IMR-90 (cell line): ENCODE data around the gene ANKFY1. TPM values are rescaled to one million over a fixed set of nuclear protein-coding genes. Genes with fewer than 3 reads are reported as not detected.

Experiments
- ATAC-seq: fragments of 200-7000 bp; cut with Tn5 transposase; 2 replicates; pipeline ENCODE4 v1.9.1; 2020; ENCODE audit warnings: low read depth, mild to moderate bottlenecking, moderate library complexity
- BruUV-seq: library from RNA; stranded (reverse); fragments of 400-500 nt; replicated peaks from 2 replicates; lab custom pipeline; 2021; lab: Mats Ljungman, UMichigan
- CTCF ChIA-PET: fragments of 300-600 bp; formaldehyde crosslinking; extraction: SDS; loops from one replicate; lab custom pipeline; 2021; ENCODE audit warnings: antibody characterized with exemption; lab: Yijun Ruan, JAX
- POLR2A ChIA-PET: fragments of 300-600 bp; sonication (Branson Sonifier 250); formaldehyde crosslinking; loops from one replicate; lab custom pipeline; 2022; ENCODE audit warnings: antibody characterized with exemption; ENCODE audit not compliant: unreplicated experiment; lab: Charles Lee
- DNase-seq: peaks from one replicate; pipeline ENCODE4 v3.0.0; 2013
- H2AFZ ChIP-seq: replicated peaks from 2 replicates; pipeline ENCODE3; 2013; ENCODE audit warnings: low read length, mild to moderate bottlenecking; ENCODE audit not compliant: poor library complexity
- H2AK5ac ChIP-seq: 2 replicates; pipeline ENCODE4 v1.6.1; 2013; ENCODE audit warnings: low read depth, low read length, inconsistent platforms
- H2AK9ac ChIP-seq: replicated peaks from 2 replicates; pipeline ENCODE3; 2013; ENCODE audit warnings: mild to moderate bottlenecking, low read depth, low read length, moderate library complexity; ENCODE audit not compliant: poor library complexity
- H2BK120ac ChIP-seq: 2 replicates; pipeline ENCODE4 v1.6.1; 2013; ENCODE audit warnings: low read depth, low read length, inconsistent platforms
- H2BK15ac ChIP-seq: 3 replicates; pipeline ENCODE4 v1.6.1; 2013; ENCODE audit warnings: low read depth, low read length, inconsistent platforms
- H2BK20ac ChIP-seq: 2 replicates; pipeline ENCODE4 v1.6.1; 2013; ENCODE audit warnings: low read depth, mild to moderate bottlenecking, inconsistent platforms, low read length, moderate library complexity
- H2BK5ac ChIP-seq: 2 replicates; pipeline ENCODE4 v1.6.1; 2013; ENCODE audit warnings: mild to moderate bottlenecking, low read depth, low read length, inconsistent platforms; ENCODE audit not compliant: poor library complexity, severe bottlenecking
- H3K14ac ChIP-seq: replicated peaks from 2 replicates; pipeline ENCODE4 v1.6.1; 2013; ENCODE audit warnings: low read depth, low read length, inconsistent platforms
- H3K18ac ChIP-seq: 2 replicates; pipeline ENCODE4 v1.6.1; 2013; ENCODE audit warnings: low read depth, low read length, control low read depth
- H3K23ac ChIP-seq: 2 replicates; pipeline ENCODE4 v1.6.1; 2013; ENCODE audit warnings: low read depth, low read length, inconsistent platforms
- H3K27ac ChIP-seq: 2 replicates; pipeline ENCODE4 v1.5.1; 2013; ENCODE audit warnings: mild to moderate bottlenecking, control low read depth, low read length; ENCODE audit not compliant: insufficient read depth
- H3K27me3 ChIP-seq: 2 replicates; pipeline ENCODE4 v1.6.1; 2013; ENCODE audit warnings: low read length; ENCODE audit not compliant: control insufficient read depth, insufficient read depth
- H3K36me3 ChIP-seq: 2 replicates; pipeline ENCODE4 v1.6.1; 2013; ENCODE audit warnings: low read length, mixed read lengths; ENCODE audit not compliant: control insufficient read depth, insufficient read depth
- H3K4ac ChIP-seq: 2 replicates; pipeline ENCODE4 v1.6.1; 2013; ENCODE audit warnings: low read depth, low read length, inconsistent platforms
- H3K4me1 ChIP-seq: 2 replicates; pipeline ENCODE4 v1.6.1; 2013; ENCODE audit warnings: low read length, mixed read lengths; ENCODE audit not compliant: control insufficient read depth, insufficient read depth
- H3K4me2 ChIP-seq: 2 replicates; pipeline ENCODE4 v1.6.1; 2013; ENCODE audit warnings: low read depth, mild to moderate bottlenecking, control low read depth, low read length, moderate library complexity
- H3K4me3 ChIP-seq: 2 replicates; pipeline ENCODE4 v1.5.1; 2013; ENCODE audit warnings: low read depth, mild to moderate bottlenecking, control low read depth, low read length, moderate library complexity; ENCODE audit not compliant: insufficient read depth
- H3K56ac ChIP-seq: 2 replicates; pipeline ENCODE4 v1.6.1; 2013; ENCODE audit warnings: low read length, inconsistent platforms; ENCODE audit not compliant: insufficient read depth; ENCODE audit errors: extremely low read depth
- H3K79me1 ChIP-seq, 2 experiments: 2 replicates each; pipeline ENCODE4 v1.6.1; 2013; ENCODE audit warnings: low read length in 2 of 2, inconsistent platforms in 1 of 2, low read depth in 1 of 2
- H3K9ac ChIP-seq: 2 replicates; pipeline ENCODE4 v1.6.1; 2013; ENCODE audit warnings: low read depth, low read length, control low read depth
- H3K9me1 ChIP-seq: 2 replicates; pipeline ENCODE4 v1.6.1; 2013; ENCODE audit warnings: low read length, inconsistent platforms; ENCODE audit not compliant: insufficient read depth
- H3K9me3 ChIP-seq: 2 replicates; pipeline ENCODE4 v1.6.1; 2013; ENCODE audit warnings: low read length; ENCODE audit not compliant: control insufficient read depth, insufficient read depth
- H4K20me1 ChIP-seq: 2 replicates; pipeline ENCODE4 v1.6.1; 2013; ENCODE audit warnings: low read length, inconsistent platforms; ENCODE audit not compliant: insufficient read depth
- H4K5ac ChIP-seq: 2 replicates; pipeline ENCODE4 v1.6.1; 2013; ENCODE audit warnings: mild to moderate bottlenecking, low read depth, low read length, control low read depth
- H4K8ac ChIP-seq, 2 experiments: 2 replicates each; pipeline ENCODE4 v1.6.1; 2013; ENCODE audit warnings: low read depth in 2 of 2, low read length in 2 of 2, control low read depth in 1 of 2, inconsistent platforms in 1 of 2
- H4K91ac ChIP-seq: 2 replicates; pipeline ENCODE4 v1.6.1; 2013; ENCODE audit warnings: low read depth, low read length, inconsistent platforms; ENCODE audit not compliant: insufficient read depth
- BHLHE40 ChIP-seq: fragments of 150-350 bp; IDR thresholded peaks from 2 replicates; pipeline ENCODE4 v1.6.1; 2016; ENCODE audit warnings: mild to moderate bottlenecking, low read depth, low read length
- CHD1 ChIP-seq: IDR thresholded peaks from 2 replicates; pipeline ENCODE4 v1.6.1; 2012; ENCODE audit warnings: low read depth, low read length, improper control_type of control experiment
- MAFK ChIP-seq: IDR thresholded peaks from 2 replicates; pipeline ENCODE4 v1.6.1; 2012; ENCODE audit warnings: low read depth, low read length, improper control_type of control experiment
- MAZ ChIP-seq: IDR thresholded peaks from 2 replicates; pipeline ENCODE4 v1.6.1; 2012; ENCODE audit warnings: low read depth, mild to moderate bottlenecking, low read length, improper control_type of control experiment, moderate library complexity, borderline replicate concordance
- MXI1 ChIP-seq: IDR thresholded peaks from 2 replicates; pipeline ENCODE4 v1.6.1; 2012; ENCODE audit warnings: low read depth, mild to moderate bottlenecking, low read length, moderate library complexity, borderline replicate concordance
- POLR2A ChIP-seq: IDR thresholded peaks from 2 replicates; pipeline ENCODE4 v1.6.1; 2012; ENCODE audit warnings: mild to moderate bottlenecking, low read depth, low read length
- RAD21 ChIP-seq: IDR thresholded peaks from 2 replicates; pipeline ENCODE4 v1.6.1; 2012; ENCODE audit warnings: low read length, improper control_type of control experiment
- RCOR1 ChIP-seq: IDR thresholded peaks from 2 replicates; pipeline ENCODE4 v1.6.1; 2012; ENCODE audit warnings: mild to moderate bottlenecking, low read length, improper control_type of control experiment; ENCODE audit not compliant: insufficient replicate concordance
- RFX5 ChIP-seq: IDR thresholded peaks from 2 replicates; pipeline ENCODE4 v1.8.0; 2012; ENCODE audit warnings: low read depth, mild to moderate bottlenecking, low read length, moderate library complexity
- SMC3 ChIP-seq: fragments of 150-350 bp; IDR thresholded peaks from 2 replicates; pipeline ENCODE4 v1.6.1; 2016; ENCODE audit warnings: low read depth, mild to moderate bottlenecking, antibody characterized with exemption, low read length, moderate library complexity
- WGBS, 2 experiments: methylation state at CpG; one replicate each; pipeline versions ENCODE4 v1.1.5 to v1.1.7; 2013; ENCODE audit warnings: missing lambda C conversion rate in 2 of 2; ENCODE audit not compliant: insufficient read length in 1 of 2; ENCODE audit errors: extremely low coverage in 2 of 2; 5-methylcytosine and 5-hydroxymethylcytosine counted together
- dilution Hi-C: fragments of 300-500 bp; cut with HindIII; formaldehyde crosslinking; loops from one replicate; pipeline ENCODE4 v1.14.3; 2018; ENCODE audit warnings: low sequenced_read_pairs; ENCODE audit not compliant: unreplicated experiment
- in situ Hi-C: fragments of 300-500 bp; cut with MboI; formaldehyde crosslinking; loops from 3 replicates; pipeline ENCODE4 v1.14.3; 2019; ENCODE audit warnings: low sequenced_read_pairs, inconsistent platforms, mixed read lengths
- intact Hi-C: fragments of 100-400 bp; cut with micrococcal nuclease; formaldehyde crosslinking; loops from 2 replicates; pipeline ENCODE4 v1.10.0; 2022
- polyA plus RNA-seq, 3 experiments: library from polyadenylated mRNA; depleted of rRNA; stranded (reverse); fragments of >200 nt; gene quantifications; 2 replicates each; pipeline ENCODE4 v1.2.3, GENCODE V29; 2012; ENCODE audit warnings: low replicate concordance in 1 of 3
- total RNA-seq: library from RNA; depleted of rRNA; stranded (reverse); fragments of >200 nt; gene quantifications from 2 replicates; pipeline ENCODE4 v1.2.3, GENCODE V29; 2012
- TF ChIP-seq, protein P1 (sequence below): fragments of 150-350 bp; IDR thresholded peaks from 2 replicates; pipeline ENCODE4 v1.6.1; 2016; ENCODE audit warnings: low read depth, mild to moderate bottlenecking, low read length, moderate library complexity, borderline replicate concordance
- TF ChIP-seq, protein P2 (sequence below): conservative IDR thresholded peaks from 2 replicates; pipeline ENCODE4 v1.5.1; 2012; ENCODE audit warnings: mild to moderate bottlenecking, low read depth, low read length, improper control_type of control experiment

The ANKFY1 gene
- total and polyA plus RNA-seq, 2 of the 4 experiments (the other 2 are of a cell fraction) = 32.3 to 48.9 TPM

DNA sequence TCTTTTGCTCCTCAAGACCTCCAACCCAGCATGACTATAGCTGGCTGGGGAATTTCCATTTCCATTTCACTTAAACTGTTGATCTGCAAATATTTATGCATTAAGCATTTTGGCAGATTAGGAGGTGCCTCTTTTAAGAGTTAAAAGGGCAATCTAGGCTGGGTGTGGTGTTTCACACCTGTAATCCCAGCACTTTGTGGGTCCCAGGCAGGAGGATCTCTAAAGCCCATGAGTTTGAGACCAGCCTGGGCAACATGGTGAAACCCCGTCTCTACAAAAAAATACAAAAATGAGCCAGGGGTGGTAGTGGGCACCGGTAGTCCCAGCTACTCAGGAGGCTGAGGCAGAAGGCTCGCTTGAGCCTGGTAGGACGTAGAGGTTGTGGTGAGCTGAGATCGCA is 17.1 kb downstream of the ANKFY1 start:
- Histone ChIP-seq H4K5ac (no peak overlapping the region), H3K27me3 (no peaks in the 10 kb centered on the region), H3K4me3 (no peak overlapping the region), H3K14ac (no peak overlapping the region), H2BK5ac (no peak overlapping the region), H3K56ac (no peak overlapping the region), H2BK15ac (no peak overlapping the region), H2AK5ac (no peak overlapping the region), H4K91ac (no peak overlapping the region), H2BK20ac (no peak overlapping the region), H2AFZ (no peak overlapping the region), H3K18ac (no peak overlapping the region), H3K36me3 (peaks cover 6% of the 10 kb centered on the region), H3K9ac (no peak overlapping the region), H3K23ac (no peak overlapping the region), H3K9me1 (peaks cover 34% of the 10 kb centered on the region), H3K27ac (no peak overlapping the region), H4K8ac (no peak overlapping the region), H2AK9ac (no peak overlapping the region), H3K9me3 (no peaks in the 10 kb centered on the region), H3K79me1 (peaks cover 51 to 83% of the 10 kb centered on the region in 2 experiments), H3K4me2 (no peak overlapping the region), H3K4ac (no peak overlapping the region), H2BK120ac (no peak overlapping the region), H3K4me1 (peaks cover 8% of the 10 kb centered on the region), H4K20me1 (peaks cover 71% of the 10 kb centered on the region)
- CTCF ChIA-PET = interaction anchor here (0.5 to 1.1 kb wide), 2 partner anchors 8 to 31 kb away, joined by 3 read pairs; no protein-coding TSS in a partner anchor
- no CpG with 5 or more reads among the region's 5 CpGs for WGBS, 2 experiments
- no peak for ATAC-seq
- POLR2A ChIA-PET = no interaction called here
- intact Hi-C loops (no loop called here), in situ Hi-C loops (no loop called here), dilution Hi-C loops (no loop called here)
- TF ChIP-seq POLR2A = no peak
- TF ChIP-seq RFX5 = no peak
- no peak for TF ChIP-seq CHD1
- no peak for TF ChIP-seq RCOR1
- no peak for TF ChIP-seq RAD21
- TF ChIP-seq, protein P1, sequence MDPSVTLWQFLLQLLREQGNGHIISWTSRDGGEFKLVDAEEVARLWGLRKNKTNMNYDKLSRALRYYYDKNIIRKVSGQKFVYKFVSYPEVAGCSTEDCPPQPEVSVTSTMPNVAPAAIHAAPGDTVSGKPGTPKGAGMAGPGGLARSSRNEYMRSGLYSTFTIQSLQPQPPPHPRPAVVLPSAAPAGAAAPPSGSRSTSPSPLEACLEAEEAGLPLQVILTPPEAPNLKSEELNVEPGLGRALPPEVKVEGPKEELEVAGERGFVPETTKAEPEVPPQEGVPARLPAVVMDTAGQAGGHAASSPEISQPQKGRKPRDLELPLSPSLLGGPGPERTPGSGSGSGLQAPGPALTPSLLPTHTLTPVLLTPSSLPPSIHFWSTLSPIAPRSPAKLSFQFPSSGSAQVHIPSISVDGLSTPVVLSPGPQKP = no peak
- TF ChIP-seq MAZ = no peak
- no peak for TF ChIP-seq BHLHE40
- no peak for TF ChIP-seq SMC3
- no peak for TF ChIP-seq MXI1
- TF ChIP-seq MAFK = no peak
- TF ChIP-seq, protein P2, sequence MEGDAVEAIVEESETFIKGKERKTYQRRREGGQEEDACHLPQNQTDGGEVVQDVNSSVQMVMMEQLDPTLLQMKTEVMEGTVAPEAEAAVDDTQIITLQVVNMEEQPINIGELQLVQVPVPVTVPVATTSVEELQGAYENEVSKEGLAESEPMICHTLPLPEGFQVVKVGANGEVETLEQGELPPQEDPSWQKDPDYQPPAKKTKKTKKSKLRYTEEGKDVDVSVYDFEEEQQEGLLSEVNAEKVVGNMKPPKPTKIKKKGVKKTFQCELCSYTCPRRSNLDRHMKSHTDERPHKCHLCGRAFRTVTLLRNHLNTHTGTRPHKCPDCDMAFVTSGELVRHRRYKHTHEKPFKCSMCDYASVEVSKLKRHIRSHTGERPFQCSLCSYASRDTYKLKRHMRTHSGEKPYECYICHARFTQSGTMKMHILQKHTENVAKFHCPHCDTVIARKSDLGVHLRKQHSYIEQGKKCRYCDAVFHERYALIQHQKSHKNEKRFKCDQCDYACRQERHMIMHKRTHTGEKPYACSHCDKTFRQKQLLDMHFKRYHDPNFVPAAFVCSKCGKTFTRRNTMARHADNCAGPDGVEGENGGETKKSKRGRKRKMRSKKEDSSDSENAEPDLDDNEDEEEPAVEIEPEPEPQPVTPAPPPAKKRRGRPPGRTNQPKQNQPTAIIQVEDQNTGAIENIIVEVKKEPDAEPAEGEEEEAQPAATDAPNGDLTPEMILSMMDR = no peak
- DNase-seq = no peak
- no TSS peak for BruUV-seq
